H9 (cell line): ENCODE measurements around the gene ADAMTS2. TPM values are rescaled to one million over a fixed set of nuclear protein-coding genes. Genes with fewer than 3 reads are reported as not detected.

Experiments
- DNase-seq: peaks from one replicate; pipeline ENCODE4 v3.0.0-alpha.2; 2017
- H2AFZ ChIP-seq: one replicate; pipeline ENCODE4 v1.6.1; 2013; ENCODE audit warnings: mild to moderate bottlenecking, low read length, control low read depth, moderate library complexity
- H2AK5ac ChIP-seq: 2 replicates; pipeline ENCODE4 v1.6.1; 2013; ENCODE audit warnings: low read length, control low read depth, mixed read lengths; ENCODE audit not compliant: insufficient read length
- H2BK120ac ChIP-seq: one replicate; pipeline ENCODE4 v1.6.1; 2013; ENCODE audit warnings: low read depth, mild to moderate bottlenecking, low read length, control low read depth, inconsistent platforms; ENCODE audit not compliant: poor library complexity, severe bottlenecking
- H2BK12ac ChIP-seq: 2 replicates; pipeline ENCODE4 v1.6.1; 2013; ENCODE audit warnings: low read length, control low read depth, mixed read lengths, low read depth; ENCODE audit not compliant: insufficient read length
- H2BK15ac ChIP-seq: 2 replicates; pipeline ENCODE4 v1.6.1; 2013; ENCODE audit warnings: low read depth, low read length, control low read depth
- H2BK20ac ChIP-seq: one replicate; pipeline ENCODE4 v1.6.1; 2013; ENCODE audit warnings: low read depth, mild to moderate bottlenecking, low read length, control low read depth, inconsistent platforms; ENCODE audit not compliant: poor library complexity, severe bottlenecking
- H2BK5ac ChIP-seq: 2 replicates; pipeline ENCODE4 v1.6.1; 2013; ENCODE audit warnings: low read length, control low read depth, mixed read lengths; ENCODE audit not compliant: insufficient read length
- H3K14ac ChIP-seq: 2 replicates; pipeline ENCODE4 v1.6.1; 2013; ENCODE audit warnings: low read length, control low read depth; ENCODE audit not compliant: insufficient read depth
- H3K18ac ChIP-seq: 2 replicates; pipeline ENCODE4 v1.6.1; 2013; ENCODE audit warnings: low read depth, mild to moderate bottlenecking, mixed read lengths, low read length, control low read depth; ENCODE audit not compliant: insufficient read length
- H3K23ac ChIP-seq: 2 replicates; pipeline ENCODE4 v1.6.1; 2013; ENCODE audit warnings: low read length, control low read depth, mixed read lengths, low read depth; ENCODE audit not compliant: insufficient read length
- H3K23me2 ChIP-seq: 2 replicates; pipeline ENCODE4 v1.6.1; 2013; ENCODE audit warnings: low read depth, mild to moderate bottlenecking, mixed read lengths, low read length, control low read depth; ENCODE audit not compliant: insufficient read length, poor library complexity, severe bottlenecking
- H3K27ac ChIP-seq: 2 replicates; pipeline ENCODE4 v1.5.1; 2013; ENCODE audit warnings: low read length, control low read depth, mixed read lengths, low read depth; ENCODE audit not compliant: insufficient read length
- H3K27me3 ChIP-seq: 2 replicates; pipeline ENCODE4 v1.6.1; 2013; ENCODE audit warnings: low read length, control low read depth, inconsistent platforms; ENCODE audit not compliant: insufficient read depth
- H3K4ac ChIP-seq: 2 replicates; pipeline ENCODE4 v1.6.1; 2013; ENCODE audit warnings: low read depth, mild to moderate bottlenecking, control low read depth, inconsistent platforms, low read length, moderate library complexity
- H3K4me1 ChIP-seq: 2 replicates; pipeline ENCODE4 v1.6.1; 2013; ENCODE audit warnings: low read length, control low read depth, inconsistent platforms; ENCODE audit not compliant: insufficient read depth
- H3K4me2 ChIP-seq: 2 replicates; pipeline ENCODE4 v1.6.1; 2013; ENCODE audit warnings: low read length, control low read depth, mixed read lengths; ENCODE audit not compliant: insufficient read length, insufficient read depth
- H3K56ac ChIP-seq: 2 replicates; pipeline ENCODE4 v1.6.1; 2013; ENCODE audit warnings: low read depth, mild to moderate bottlenecking, mixed read lengths, low read length, control low read depth; ENCODE audit not compliant: insufficient read length
- H3K79me1 ChIP-seq: 2 replicates; pipeline ENCODE4 v1.6.1; 2013; ENCODE audit warnings: low read depth, mild to moderate bottlenecking, moderate library complexity, low read length, control low read depth, inconsistent platforms; ENCODE audit not compliant: insufficient read depth, poor library complexity, severe bottlenecking
- H3K79me2 ChIP-seq: 2 replicates; pipeline ENCODE4 v1.6.1; 2013; ENCODE audit warnings: low read length, control low read depth, inconsistent platforms; ENCODE audit not compliant: insufficient read depth
- H3K9ac ChIP-seq: 2 replicates; pipeline ENCODE4 v1.6.1; 2013; ENCODE audit warnings: low read length, control low read depth, mixed read lengths; ENCODE audit not compliant: insufficient read length; ENCODE audit errors: extremely low read depth
- H3K9me3 ChIP-seq: one replicate; pipeline ENCODE4 v1.6.1; 2013; ENCODE audit warnings: low read depth, low read length, inconsistent platforms; ENCODE audit not compliant: control insufficient read depth
- H3T11ph ChIP-seq: one replicate; pipeline ENCODE4 v1.6.1; 2013; ENCODE audit warnings: mild to moderate bottlenecking, low read length, control low read depth, inconsistent platforms
- H4K20me1 ChIP-seq: one replicate; pipeline ENCODE4 v1.6.1; 2013; ENCODE audit not compliant: control insufficient read depth, insufficient read length, insufficient read depth
- H4K5ac ChIP-seq: 2 replicates; pipeline ENCODE4 v1.6.1; 2013; ENCODE audit warnings: low read depth, mild to moderate bottlenecking, mixed read lengths, low read length, control low read depth; ENCODE audit not compliant: insufficient read length
- H4K8ac ChIP-seq: replicated peaks from 2 replicates; pipeline ENCODE4 v1.6.1; 2013; ENCODE audit warnings: low read length, control low read depth, mixed read lengths, low read depth; ENCODE audit not compliant: insufficient read length
- H4K91ac ChIP-seq: 2 replicates; pipeline ENCODE4 v1.6.1; 2013; ENCODE audit warnings: low read depth, mild to moderate bottlenecking, moderate library complexity, mixed read lengths, low read length, control low read depth; ENCODE audit not compliant: insufficient read length
- H3K27ac Mint-ChIP-seq, 3 experiments: 2 replicates in 2 of 3; 3 replicates in 1 of 3; pipeline ENCODE4 v1.8.0; 2020 to 2021; ENCODE audit warnings: mixed read lengths in 3 of 3, mild to moderate bottlenecking in 1 of 3, moderate library complexity in 1 of 3
- H3K27me3 Mint-ChIP-seq: 2 replicates; pipeline ENCODE4 v1.8.0; 2021; ENCODE audit warnings: low read depth, mild to moderate bottlenecking, moderate library complexity, mixed read lengths
- H3K36me3 Mint-ChIP-seq, 3 experiments: 2 replicates in 2 of 3; 3 replicates in 1 of 3; pipeline ENCODE4 v1.8.0; 2020 to 2021; ENCODE audit warnings: low read depth in 3 of 3, mixed read lengths in 3 of 3; ENCODE audit not compliant: insufficient read depth in 1 of 3
- H3K4me1 Mint-ChIP-seq, 2 experiments: 2 replicates each; pipeline ENCODE4 v1.8.0; 2020; ENCODE audit warnings: mixed read lengths in 2 of 2
- H3K4me3 Mint-ChIP-seq, 2 experiments: 2 replicates in 1 of 2; 3 replicates in 1 of 2; pipeline ENCODE4 v1.8.0; 2020 to 2021; ENCODE audit warnings: mild to moderate bottlenecking in 2 of 2, mixed read lengths in 2 of 2, moderate library complexity in 1 of 2
- H3K9me3 Mint-ChIP-seq, 2 experiments: 2 replicates in 1 of 2; 3 replicates in 1 of 2; pipeline ENCODE4 v1.8.0; 2020; ENCODE audit warnings: mild to moderate bottlenecking in 2 of 2, mixed read lengths in 2 of 2, moderate library complexity in 1 of 2
- CTCF ChIP-seq: fragments of 200-600 bp; sonication (generic); conservative IDR thresholded peaks from 3 replicates; pipeline ENCODE4 v1.8.0; 2021; ENCODE audit warnings: antibody characterized with exemption, mild to moderate bottlenecking
- WGBS: extraction: QIAGEN DNeasy Blood & Tissue Kit; methylation state at CpG from one replicate; pipeline ENCODE4 v1.1.7; 2013; ENCODE audit warnings: missing lambda C conversion rate, low lambda C conversion rate, mixed read lengths; ENCODE audit not compliant: insufficient read length; ENCODE audit errors: extremely low coverage; 5-methylcytosine and 5-hydroxymethylcytosine counted together
- total RNA-seq: library from RNA; stranded (reverse); gene quantifications from 2 replicates; pipeline ENCODE4 v1.2.1, GENCODE V29; 2021

ADAMTS2 gene
- total RNA-seq, 1 experiment from 2014 or later, result 5.4 TPM

GRCh38 chr5:179122411-179123108 lies 222.7 kb downstream of the ADAMTS2 start:
- H3K27ac ChIP-seq, result no peak overlapping the region
- no peaks in the 10 kb centered on the region for H3K27me3 ChIP-seq
- H4K91ac ChIP-seq, result no peak overlapping the region
- no peak overlapping the region for H3K18ac ChIP-seq
- no CpG with 5 or more reads among the region's 19 CpGs for WGBS
- no peak overlapping the region for H4K5ac ChIP-seq
- H3K4me1 ChIP-seq, result no peaks in the 10 kb centered on the region
- H3K4ac ChIP-seq, result no peak overlapping the region
- no peak overlapping the region for H2AFZ ChIP-seq
- no peaks in the 10 kb centered on the region for H3K79me2 ChIP-seq
- H2AK5ac ChIP-seq, result no peak overlapping the region
- no peak overlapping the region for H3K56ac ChIP-seq
- H2BK5ac ChIP-seq, result no peak overlapping the region
- Mint-ChIP-seq H3K36me3 (peaks cover 0 to 7% (median 0%) of the 10 kb centered on the region in 3 experiments; a peak in 4 of 7 replicates), H3K9me3 (peaks cover 32 to 80% of the 10 kb centered on the region in 2 experiments), H3K4me3 (no peak overlapping the region), H3K27me3 (no peaks in the 10 kb centered on the region), H3K4me1 (no peaks in the 10 kb centered on the region), H3K27ac (no peak overlapping the region)
- no peak overlapping the region for H3K14ac ChIP-seq
- no peaks in the 10 kb centered on the region for H3K79me1 ChIP-seq
- no peak for DNase-seq
- H2BK120ac ChIP-seq, result no peak overlapping the region
- no peak overlapping the region for H3K4me2 ChIP-seq
- H3K9ac ChIP-seq, result no peak overlapping the region
- no peak overlapping the region for H2BK15ac ChIP-seq
- H4K8ac ChIP-seq, result no peak overlapping the region
- no peak overlapping the region for H3K23ac ChIP-seq
- H3K23me2 ChIP-seq, result no peaks in the 10 kb centered on the region
- no peaks in the 10 kb centered on the region for H4K20me1 ChIP-seq
- TF ChIP-seq CTCF, result no peak
- no peaks in the 10 kb centered on the region for H3K9me3 ChIP-seq
- no peak overlapping the region for H2BK20ac ChIP-seq
- H2BK12ac ChIP-seq, result no peak overlapping the region
- H3T11ph ChIP-seq, result no peak overlapping the region
